SW480 (cell line): ENCODE measurements around the gene HOXB1.

ENCODE experiments used
- DNase-seq: peaks from one replicate; pipeline ENCODE4 v3.0.0-alpha.2; 2016; ENCODE audit warnings: low spot score

HOXB1 gene

GRCh38 chr17:48554412-48555257, 23.8 kb upstream of the HOXB1 start:
- DNase-seq, result no peak

DNA sequence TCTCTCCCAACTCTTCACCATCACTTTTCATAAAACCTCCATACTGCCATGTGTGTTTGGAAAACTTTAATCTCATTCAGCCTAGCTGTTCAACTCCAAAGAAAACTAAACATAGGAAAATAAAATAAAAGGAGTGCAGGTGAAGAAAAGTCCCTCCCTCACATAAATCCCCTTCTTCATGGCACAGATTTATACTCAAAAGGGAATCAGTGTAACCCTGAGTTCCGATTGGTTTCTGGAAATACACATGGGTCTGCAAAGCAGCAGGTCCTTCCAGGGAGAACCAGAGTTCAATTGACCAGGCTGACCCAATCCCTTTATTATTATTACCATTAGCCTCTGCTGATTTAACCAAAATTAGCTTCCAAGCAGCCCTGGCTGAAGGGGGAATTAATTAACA, 23.0 kb upstream of the HOXB1 start:
- DNase-seq, result no peak

DNA sequence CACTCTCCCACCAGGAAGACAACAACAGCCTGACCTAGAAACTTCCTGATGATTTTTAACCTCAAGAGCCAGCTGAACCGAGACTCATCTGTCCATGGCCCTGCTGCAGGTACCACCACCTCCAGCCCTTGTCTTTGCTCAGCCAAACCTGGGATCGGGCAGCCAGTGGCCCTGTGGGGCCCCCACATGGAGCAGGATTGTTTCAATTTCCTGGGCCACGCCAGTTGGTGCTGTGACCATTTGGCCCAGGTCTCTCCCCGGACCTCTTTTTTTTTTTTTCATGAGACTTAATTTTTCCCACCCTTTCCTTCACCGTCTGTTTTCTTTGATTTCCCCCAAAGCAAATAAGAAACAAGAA, 22.4 kb upstream of the HOXB1 start:
- no peak for DNase-seq

DNA sequence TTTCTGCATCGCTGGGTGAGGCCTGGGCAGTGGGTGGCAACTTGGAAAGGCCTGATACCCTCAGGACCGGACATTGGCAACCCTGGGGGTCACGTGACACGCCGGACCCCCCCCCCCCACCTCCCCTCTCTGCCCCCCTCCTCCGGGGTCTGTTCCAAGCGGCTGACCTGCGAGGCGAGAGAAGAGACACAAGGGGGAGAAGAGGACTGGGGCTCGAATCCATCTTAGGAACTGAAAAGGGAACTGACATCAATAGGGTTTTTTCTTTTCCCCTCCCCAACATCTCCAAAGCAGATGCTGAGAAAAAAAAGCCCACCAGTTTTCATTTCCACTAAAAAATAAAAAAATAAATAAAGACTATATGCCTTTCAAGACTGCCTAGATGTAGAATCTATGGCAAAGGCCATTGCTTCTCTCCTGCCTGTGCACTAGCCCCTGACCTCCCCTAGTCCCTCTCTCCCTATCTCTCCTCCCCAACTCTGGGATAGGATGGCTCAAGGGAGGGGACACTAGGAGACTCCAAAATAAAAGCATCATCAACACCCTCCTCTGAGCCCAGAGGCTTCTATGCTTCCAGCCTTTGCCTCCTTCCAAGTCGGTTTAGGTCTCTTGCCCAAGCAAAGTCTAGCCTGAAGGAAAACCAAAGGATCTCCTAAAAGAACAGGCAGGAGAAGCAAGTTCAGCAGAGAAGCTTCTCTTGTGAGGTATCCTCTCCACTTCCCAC, 21.8 kb upstream of the HOXB1 start:
- DNase-seq, result no peak

GRCh38 chr17:48551596-48552465, 21.0 kb upstream of the HOXB1 start:
- DNase-seq, result no peak

DNA sequence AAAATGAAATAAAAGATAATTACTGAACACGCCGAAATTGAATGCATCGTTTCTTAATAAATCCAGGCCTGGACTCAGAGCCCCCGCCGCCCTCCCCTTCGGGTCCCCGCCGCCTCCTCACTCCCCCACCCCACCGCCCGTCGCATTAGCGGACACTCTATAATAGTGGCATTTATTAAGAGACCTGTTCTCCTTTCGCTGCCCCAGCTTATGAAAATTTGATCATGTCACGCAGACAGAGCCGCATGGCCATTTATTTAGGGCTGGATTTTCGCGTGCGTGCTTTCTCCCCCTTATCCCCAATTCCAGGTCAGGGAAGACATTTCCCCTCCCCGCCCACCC, 20.4 kb upstream of the HOXB1 start:
- DNase-seq, result no peak

DNA sequence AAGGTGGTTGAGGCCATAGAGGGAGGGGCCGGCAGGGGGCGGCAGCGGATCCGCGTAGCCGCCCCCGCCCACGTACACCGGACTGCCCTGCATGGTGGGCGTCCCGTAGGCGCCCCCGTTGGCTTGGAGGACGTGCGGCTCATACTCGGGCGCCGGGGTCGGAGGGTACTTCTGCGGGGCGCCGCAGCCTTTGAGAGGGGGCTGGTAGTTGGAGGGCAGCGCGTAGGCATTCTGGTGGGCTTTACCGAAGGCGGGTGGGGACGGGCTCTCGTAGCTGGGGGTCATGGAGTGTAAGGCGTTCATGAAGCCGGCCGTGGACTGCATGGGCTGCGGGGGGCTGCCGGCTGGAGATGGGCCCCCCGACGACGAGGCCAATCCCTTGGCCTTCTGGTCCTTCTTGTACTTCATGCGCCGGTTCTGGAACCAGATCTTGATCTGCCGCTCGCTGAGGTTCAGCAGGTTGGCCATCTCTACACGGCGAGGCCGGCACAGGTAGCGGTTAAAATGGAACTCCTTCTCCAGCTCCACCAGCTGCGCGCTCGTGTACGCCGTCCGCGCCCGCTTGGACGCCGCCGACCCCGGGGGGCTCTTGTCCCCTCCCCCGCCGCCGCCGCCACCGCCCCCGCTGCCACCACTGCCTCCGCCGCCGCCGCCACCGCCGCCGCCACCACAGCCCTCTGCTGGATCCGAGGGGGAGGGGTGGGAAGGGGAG, 19.8 kb upstream of the HOXB1 start:
- DNase-seq, result no peak

DNA sequence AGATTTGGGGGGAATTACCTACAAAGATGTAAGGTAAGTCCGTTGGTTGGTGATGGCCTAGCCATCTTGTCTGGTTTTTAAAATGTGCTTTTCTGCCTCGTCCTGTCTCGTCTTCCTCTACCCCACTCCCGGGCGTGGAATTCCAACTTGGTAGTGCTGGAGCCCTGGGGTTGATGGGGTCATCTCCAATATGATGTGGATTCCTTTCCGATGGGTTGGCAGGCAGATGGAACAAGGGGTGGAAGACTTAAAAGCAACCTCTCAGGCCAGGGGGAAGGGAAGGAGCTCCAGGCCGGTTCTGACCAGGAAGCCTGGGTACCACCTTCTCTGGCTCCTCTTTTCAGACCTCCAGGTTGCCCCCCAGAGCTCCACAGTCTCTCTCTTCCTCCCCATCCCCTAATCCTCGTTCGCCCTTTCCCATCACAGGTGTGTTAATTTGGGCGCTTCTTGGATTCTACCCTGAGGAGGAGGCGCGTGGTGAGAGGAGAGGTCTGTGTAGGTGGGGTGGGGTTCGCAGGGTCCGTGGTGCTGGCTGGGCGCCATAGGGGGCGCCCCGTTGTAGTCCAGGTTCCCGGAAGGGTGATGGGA, 19.2 kb upstream of the HOXB1 start:
- no peak for DNase-seq

GRCh38 chr17:48549281-48549630, 18.4 kb upstream of the HOXB1 start:
- DNase-seq, result no peak

DNA sequence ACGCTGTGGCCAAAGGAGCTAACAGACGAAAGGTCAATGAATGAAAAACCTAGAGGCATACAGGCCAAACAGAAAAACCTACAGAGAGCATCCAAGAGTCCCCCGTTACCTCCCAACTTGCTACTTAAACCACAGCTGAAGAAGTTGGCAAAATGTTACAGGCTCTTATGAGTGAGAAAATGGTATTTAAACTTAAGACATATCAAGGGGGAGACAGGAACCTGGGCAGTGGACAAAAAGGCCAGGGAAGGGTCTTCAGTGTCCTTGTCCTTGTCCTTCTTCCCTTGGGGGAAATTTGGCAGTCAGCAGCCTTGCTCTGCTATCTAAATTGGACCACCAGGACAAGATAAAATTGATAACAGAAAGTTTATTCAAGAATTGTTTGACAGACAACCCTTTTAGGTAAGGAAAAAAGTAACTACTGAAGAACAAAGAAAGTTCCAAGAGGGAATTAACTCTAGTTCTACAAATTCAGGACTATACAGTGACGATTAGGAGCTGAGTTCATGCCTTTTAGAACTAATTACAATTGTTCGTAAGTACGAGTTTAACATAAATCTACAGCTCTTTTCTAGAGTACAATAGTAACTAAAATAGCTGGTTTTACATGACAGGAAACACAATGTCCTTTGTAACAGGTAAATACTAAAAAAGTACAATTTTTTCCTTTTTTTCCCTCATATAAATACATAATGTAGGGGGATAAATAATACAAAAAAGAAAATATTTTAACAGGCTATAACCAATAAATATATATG, 17.9 kb upstream of the HOXB1 start:
- DNase-seq, result no peak

DNA sequence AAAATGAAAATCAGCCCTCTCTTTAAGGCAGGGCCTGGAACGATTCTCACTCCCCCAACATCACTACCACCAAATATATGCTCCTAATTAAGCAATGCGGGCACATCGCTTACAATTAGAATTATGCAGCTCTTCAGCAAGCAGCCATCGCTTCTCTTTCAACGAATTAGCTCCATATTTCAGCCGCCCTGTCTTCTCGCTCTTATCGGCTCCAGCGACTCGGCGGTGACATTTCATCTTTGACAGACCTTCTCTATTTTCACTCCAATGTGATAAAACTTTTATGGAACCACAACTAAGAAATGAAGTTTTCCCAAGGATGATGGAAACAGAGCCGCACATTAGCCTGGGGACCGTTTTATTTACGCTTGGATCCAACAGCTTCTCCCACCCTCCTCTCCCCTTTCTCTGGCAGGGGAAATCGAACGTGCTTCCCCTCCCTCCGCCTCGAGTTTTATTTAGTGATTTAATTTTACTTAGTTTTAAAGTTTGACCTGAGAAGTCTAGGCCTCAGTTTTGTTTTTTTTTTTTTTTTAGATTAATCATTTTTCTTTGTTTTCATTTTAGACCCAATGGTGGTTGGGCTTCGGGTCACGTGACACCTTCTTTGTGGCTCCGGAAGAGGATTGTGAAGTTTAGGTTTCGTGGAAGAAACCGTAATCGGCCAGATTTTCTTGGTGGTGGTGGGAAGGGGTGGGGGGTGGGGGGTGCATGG, 17.2 kb upstream of the HOXB1 start:
- DNase-seq, result no peak

- DNase-seq, result no peak
These were observed 16.4 kb upstream of the HOXB1 start for GRCh38 chr17:48546924-48547807.

- DNase-seq, result no peak
These were observed 15.5 kb upstream of the HOXB1 start for GRCh38 chr17:48546137-48546923.

DNA sequence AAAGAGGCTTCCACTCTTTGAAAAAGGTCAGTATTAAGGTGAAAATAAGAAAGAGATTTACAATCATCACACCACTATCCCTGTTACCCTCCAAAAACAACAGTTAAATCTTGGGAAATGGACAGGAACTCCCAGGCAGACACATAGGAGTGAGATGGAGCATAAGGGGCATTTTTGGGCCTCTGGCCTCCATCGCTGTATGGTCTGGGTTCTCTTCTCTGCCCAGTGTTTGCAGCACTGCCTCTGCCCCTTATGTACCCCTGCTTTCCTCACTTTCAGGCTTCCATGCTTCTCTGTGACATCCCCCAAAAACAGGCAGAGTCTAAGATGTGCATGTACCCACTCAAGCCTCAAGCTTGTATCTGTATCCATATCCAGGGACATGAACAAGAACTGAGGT, 14.7 kb upstream of the HOXB1 start:
- DNase-seq, result no peak

GRCh38 chr17:48545022-48545375, 14.2 kb upstream of the HOXB1 start, which contains the start of gene HOXB2:
HOXB2 (minus strand) TSS chr17:48545109; CDS start chr17:48544911, 198 bp downstream.
- DNase-seq, result no peak

DNA sequence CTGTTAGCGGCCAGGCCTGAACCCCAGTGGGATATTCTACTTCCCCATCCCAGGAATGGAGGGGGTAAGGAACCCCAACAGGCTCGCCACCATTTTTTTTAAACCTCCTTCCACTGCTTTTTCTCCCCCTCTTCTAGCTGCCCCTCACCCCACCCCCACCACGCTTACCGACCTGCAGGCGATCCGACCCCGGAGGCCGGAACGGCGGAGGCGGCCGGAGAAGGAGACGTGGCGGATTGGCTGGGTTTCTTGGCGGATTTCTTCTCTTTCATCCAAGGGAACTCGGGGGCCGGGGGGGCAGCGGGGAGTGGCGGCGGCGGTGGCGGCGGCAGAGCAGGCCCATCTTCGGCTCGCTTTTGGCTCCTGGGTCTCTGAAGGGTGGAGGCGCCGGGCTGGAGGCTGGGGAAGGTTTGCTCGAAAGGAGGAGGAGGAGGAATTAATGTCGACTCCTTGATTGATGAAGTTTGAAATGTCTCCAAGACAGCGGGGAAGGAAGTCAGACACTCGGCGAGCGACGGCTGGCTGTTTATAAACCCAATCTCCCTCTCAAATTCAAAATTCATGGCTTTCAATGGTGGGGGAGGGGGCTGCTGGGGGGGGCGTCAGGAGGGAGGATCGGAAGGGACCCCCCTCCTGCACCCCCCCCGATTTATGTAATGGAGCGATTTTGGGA, 13.7 kb upstream of the HOXB1 start:
- DNase-seq, result no peak

DNA sequence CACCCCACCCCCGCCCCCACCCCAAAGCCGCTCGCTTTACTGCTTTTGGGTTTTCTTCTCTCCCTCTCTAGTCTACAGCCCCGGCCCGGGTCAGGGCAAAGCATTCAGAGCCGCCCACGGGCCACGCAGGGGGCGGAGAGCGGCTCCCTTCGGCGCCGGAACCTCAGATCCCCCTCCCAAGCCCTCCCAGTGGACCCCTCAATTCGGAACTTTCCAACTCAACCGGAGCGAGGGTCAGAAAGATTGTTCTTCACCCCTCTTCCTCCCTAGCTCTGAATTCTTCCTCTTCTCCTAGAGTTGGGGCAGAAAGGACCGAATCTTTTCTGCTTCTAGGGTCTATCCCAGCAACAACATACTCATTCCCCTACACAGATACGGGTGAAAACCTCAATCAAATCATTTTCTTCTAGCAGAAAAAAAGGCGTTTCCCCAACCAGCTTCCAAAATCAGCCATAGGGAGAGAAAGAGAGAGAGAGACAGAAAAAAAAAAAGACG, 13.1 kb upstream of the HOXB1 start:
- no peak for DNase-seq
